ENCODE results near the gene CCDC85C. TPM values are rescaled to one million over a fixed set of nuclear protein-coding genes. Genes with fewer than 3 reads are reported as not detected.

The CCDC85C gene
- total and polyA plus RNA-seq, 10 of the 15 experiments (the other 5 are each of a cell fraction or from before 2014, with no cell fraction given) = 0.03 to 3.6 (median 1.1) TPM

DNA sequence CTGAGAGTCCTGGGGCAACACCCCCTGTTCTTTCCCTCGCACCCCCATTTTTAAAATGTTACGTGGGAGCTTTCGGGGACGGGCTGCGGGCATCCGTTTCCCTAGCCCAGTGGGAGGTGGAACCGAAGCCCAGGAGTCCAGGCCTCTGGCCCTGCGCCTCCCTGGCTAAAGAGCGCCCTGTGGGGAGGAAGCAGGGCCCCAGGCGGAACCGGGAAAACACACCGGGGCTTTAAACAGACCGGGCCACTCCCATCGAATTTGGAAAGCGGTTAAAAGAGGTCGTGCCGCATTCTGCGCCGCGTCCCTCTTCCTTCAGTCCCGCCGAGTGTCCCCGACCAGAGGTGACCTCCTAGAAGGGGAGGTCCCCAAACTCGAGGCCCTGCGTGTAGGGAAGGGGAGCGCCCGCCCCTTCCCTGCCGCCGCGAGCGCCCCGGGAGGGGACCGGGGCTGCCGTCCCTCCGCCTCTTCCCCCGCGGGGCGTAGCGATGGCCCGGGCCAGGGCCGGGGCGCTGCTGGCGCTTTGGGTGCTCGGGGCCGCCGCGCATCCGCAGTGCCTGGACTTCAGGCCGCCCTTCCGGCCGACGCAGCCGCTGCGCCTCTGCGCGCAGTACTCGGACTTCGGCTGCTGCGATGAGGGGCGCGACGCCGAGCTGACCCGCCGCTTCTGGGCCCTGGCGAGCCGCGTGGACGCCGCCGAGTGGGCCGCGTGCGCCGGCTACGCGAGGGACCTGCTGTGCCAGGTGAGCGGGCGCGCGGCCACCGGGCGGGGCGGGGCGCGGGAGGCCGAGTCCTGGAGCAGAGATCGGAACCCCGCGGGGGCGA, 40.9 kb upstream of the CCDC85C start, which contains the start of gene HHIPL1 (continued):
- TF ChIP-seq, protein P1, sequence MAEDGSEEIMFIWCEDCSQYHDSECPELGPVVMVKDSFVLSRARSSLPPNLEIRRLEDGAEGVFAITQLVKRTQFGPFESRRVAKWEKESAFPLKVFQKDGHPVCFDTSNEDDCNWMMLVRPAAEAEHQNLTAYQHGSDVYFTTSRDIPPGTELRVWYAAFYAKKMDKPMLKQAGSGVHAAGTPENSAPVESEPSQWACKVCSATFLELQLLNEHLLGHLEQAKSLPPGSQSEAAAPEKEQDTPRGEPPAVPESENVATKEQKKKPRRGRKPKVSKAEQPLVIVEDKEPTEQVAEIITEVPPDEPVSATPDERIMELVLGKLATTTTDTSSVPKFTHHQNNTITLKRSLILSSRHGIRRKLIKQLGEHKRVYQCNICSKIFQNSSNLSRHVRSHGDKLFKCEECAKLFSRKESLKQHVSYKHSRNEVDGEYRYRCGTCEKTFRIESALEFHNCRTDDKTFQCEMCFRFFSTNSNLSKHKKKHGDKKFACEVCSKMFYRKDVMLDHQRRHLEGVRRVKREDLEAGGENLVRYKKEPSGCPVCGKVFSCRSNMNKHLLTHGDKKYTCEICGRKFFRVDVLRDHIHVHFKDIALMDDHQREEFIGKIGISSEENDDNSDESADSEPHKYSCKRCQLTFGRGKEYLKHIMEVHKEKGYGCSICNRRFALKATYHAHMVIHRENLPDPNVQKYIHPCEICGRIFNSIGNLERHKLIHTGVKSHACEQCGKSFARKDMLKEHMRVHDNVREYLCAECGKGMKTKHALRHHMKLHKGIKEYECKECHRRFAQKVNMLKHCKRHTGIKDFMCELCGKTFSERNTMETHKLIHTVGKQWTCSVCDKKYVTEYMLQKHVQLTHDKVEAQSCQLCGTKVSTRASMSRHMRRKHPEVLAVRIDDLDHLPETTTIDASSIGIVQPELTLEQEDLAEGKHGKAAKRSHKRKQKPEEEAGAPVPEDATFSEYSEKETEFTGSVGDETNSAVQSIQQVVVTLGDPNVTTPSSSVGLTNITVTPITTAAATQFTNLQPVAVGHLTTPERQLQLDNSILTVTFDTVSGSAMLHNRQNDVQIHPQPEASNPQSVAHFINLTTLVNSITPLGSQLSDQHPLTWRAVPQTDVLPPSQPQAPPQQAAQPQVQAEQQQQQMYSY (CRISPR knock-in tag; IDR thresholded peaks at IDR 0.05) = no peak
- TF ChIP-seq YY1 (IDR thresholded peaks at IDR 0.05; ENCODE audit: low read depth, low read length) (no peak), NFXL1 (IDR thresholded peaks at IDR 0.05; ENCODE audit: borderline replicate concordance) (no peak), EP300 (IDR thresholded peaks at IDR 0.05; ENCODE audit: borderline replicate concordance in 1 of 2, control insufficient read depth in 1 of 2, low read depth in 2 of 2, low read length in 2 of 2) (no peak)
- TF ChIP-seq, protein P2, sequence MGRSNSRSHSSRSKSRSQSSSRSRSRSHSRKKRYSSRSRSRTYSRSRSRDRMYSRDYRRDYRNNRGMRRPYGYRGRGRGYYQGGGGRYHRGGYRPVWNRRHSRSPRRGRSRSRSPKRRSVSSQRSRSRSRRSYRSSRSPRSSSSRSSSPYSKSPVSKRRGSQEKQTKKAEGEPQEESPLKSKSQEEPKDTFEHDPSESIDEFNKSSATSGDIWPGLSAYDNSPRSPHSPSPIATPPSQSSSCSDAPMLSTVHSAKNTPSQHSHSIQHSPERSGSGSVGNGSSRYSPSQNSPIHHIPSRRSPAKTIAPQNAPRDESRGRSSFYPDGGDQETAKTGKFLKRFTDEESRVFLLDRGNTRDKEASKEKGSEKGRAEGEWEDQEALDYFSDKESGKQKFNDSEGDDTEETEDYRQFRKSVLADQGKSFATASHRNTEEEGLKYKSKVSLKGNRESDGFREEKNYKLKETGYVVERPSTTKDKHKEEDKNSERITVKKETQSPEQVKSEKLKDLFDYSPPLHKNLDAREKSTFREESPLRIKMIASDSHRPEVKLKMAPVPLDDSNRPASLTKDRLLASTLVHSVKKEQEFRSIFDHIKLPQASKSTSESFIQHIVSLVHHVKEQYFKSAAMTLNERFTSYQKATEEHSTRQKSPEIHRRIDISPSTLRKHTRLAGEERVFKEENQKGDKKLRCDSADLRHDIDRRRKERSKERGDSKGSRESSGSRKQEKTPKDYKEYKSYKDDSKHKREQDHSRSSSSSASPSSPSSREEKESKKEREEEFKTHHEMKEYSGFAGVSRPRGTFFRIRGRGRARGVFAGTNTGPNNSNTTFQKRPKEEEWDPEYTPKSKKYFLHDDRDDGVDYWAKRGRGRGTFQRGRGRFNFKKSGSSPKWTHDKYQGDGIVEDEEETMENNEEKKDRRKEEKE (IDR thresholded peaks at IDR 0.05) = no peak

All from GM12878 (cell line).